Ascending aorta (tissue), 2 donors: ENCODE results near the gene ZFAND2B. TPM values are rescaled to one million over a fixed set of nuclear protein-coding genes. Genes with fewer than 3 reads are reported as not detected.
A peak's percentile ranks its signal among the peaks of the same experiment; 100 is the strongest.

Source experiments
- DNase-seq, 2 donors: peaks; one replicate each; pipeline ENCODE4 v3.0.0-alpha.2; 2019; ENCODE audit warnings: low spot score in 2 of 2
- H3K27ac ChIP-seq, 2 donors: fragments of 200-600 bp; sonication (generic); one replicate each; pipeline ENCODE4 v1.5.1; 2016 to 2017; ENCODE audit warnings: mild to moderate bottlenecking in 1 of 2
- H3K27me3 ChIP-seq: fragments of 200-600 bp; sonication (generic); one replicate; pipeline ENCODE4 v1.5.1; 2017
- H3K36me3 ChIP-seq, 2 donors: fragments of 200-600 bp; sonication (generic); one replicate each; pipeline ENCODE4 v1.5.1; 2016
- H3K4me1 ChIP-seq, 2 donors: fragments of 200-600 bp; sonication (generic); one replicate each; pipeline ENCODE4 v1.5.1; 2016 to 2017; ENCODE audit warnings: mild to moderate bottlenecking in 1 of 2
- H3K4me3 ChIP-seq, 2 donors: fragments of 200-600 bp; sonication (generic); one replicate each; pipeline ENCODE4 v1.5.1; 2016 to 2017; ENCODE audit warnings: mild to moderate bottlenecking in 1 of 2
- H3K9me3 ChIP-seq, 2 donors: fragments of 200-600 bp; sonication (generic); one replicate each; pipeline ENCODE4 v1.5.1; 2016
- intact Hi-C: fragments of 100-400 bp; cut with DNase I; formaldehyde crosslinking; loops from one replicate; pipeline ENCODE4 v1.15.1; 2023
- total RNA-seq: library from RNA; depleted of rRNA; stranded (reverse); fragments of >200 nt; gene quantifications from one replicate; pipeline ENCODE4 v1.1.0, GENCODE V29; 2016
- TF ChIP-seq, protein P1 (sequence below), 3 experiments: fragments of 200-600 bp in 2 of 3; fragments of 450-650 bp in 1 of 3; sonication (generic) in 2 of 3; IDR thresholded peaks; one replicate each; pipeline ENCODE4 v1.5.1; 2016 to 2019; ENCODE audit warnings: antibody characterized with exemption in 3 of 3, mild to moderate bottlenecking in 1 of 3, moderate library complexity in 1 of 3

The ZFAND2B gene
- total RNA-seq, 1 donor from 2014 or later, result 225 TPM

DNA sequence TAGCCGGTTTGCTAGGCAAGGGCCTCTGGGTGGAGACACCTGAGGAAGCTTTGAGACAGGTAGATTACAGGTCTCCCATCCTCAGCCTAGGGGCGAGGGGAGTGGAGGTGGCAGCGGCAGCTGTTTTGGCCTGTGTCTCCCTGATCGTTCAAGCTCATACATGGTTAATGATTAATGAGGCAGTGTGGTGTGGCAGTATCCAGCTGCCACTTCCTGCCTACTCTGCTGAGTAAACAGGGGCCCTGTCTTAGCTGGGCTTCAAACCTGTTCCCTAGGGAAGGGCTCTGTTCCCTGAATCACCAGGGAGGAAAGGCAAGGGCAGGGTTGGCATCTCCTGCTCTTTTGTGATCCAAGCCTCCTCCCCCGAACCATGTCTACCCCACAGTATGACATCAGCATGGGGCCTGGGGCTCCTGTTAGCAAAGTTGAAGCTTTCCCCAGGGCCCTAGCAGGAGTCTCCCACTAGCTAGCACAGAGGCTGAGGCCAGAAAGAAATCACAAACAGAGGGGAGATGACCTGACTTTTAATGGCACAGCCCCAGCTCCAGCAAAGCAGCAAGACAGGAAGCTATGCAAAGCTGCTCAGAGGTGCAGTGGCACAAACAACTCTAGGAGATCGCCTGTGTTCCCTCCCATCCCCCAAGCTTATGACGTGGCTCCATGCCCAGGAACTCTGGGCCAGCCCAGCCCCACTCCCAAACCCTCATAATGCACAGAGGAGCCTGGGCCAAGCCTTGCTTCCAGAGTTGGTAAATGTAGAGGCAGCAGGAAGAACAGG is 42.8 kb downstream of the ZFAND2B start:
- Histone ChIP-seq H3K9me3 (no peaks in the 10 kb centered on the region), H3K27me3 (no peaks in the 10 kb centered on the region), H3K4me3 (peak overlapping the region; percentile 11 to 46), H3K27ac (peak overlapping the region; percentile 96 to 99), H3K36me3 (peaks cover 9 to 23% of the 10 kb centered on the region in 2 donors), H3K4me1 (peaks cover 25 to 64% of the 10 kb centered on the region in 2 donors)
- intact Hi-C loops, result loop anchor here (1.0 kb wide), 4 partner anchors 25 to 139 kb away; partner anchors contain the start of genes DNAJB2 and ZFAND2B
- DNase-seq, result peak; percentile 77 to 94
- TF ChIP-seq, protein P1, sequence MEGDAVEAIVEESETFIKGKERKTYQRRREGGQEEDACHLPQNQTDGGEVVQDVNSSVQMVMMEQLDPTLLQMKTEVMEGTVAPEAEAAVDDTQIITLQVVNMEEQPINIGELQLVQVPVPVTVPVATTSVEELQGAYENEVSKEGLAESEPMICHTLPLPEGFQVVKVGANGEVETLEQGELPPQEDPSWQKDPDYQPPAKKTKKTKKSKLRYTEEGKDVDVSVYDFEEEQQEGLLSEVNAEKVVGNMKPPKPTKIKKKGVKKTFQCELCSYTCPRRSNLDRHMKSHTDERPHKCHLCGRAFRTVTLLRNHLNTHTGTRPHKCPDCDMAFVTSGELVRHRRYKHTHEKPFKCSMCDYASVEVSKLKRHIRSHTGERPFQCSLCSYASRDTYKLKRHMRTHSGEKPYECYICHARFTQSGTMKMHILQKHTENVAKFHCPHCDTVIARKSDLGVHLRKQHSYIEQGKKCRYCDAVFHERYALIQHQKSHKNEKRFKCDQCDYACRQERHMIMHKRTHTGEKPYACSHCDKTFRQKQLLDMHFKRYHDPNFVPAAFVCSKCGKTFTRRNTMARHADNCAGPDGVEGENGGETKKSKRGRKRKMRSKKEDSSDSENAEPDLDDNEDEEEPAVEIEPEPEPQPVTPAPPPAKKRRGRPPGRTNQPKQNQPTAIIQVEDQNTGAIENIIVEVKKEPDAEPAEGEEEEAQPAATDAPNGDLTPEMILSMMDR (IDR thresholded peaks at IDR 0.05), result no peak

DNA sequence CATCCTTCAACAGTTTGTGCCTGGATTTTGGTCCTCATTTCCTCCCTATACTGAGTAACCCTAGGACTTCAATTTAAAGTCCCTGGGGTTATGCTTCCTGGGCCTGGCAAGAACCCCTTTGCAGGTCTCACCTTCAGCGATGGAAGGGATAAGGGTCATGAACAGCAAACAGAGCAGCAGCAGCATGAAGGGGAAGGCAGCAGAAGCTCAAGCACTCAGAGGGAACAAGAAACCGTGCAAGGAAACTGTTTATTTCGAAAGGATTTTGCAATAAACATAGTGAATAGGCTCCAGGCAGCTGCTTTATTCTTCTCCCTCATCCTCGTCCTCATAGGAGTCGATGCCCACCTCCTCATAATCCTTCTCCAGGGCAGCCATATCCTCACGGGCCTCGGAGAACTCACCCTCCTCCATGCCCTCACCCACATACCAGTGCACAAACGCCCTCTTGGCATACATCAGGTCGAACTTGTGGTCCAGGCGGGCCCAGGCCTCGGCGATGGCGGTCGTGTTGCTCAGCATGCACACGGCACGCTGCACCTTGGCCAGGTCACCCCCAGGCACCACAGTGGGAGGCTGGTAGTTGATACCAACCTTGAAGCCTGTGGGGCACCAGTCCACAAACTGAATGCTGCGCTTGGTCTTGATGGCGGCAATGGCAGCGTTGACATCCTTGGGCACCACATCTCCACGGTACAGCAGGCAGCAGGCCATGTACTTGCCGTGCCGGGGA is 43.6 kb downstream of the ZFAND2B start:
- Histone ChIP-seq H3K27me3 (no peaks in the 10 kb centered on the region), H3K27ac (peak overlapping the region; percentile 96 to 99), H3K4me3 (peak overlapping the region; percentile 12 to 46), H3K4me1 (peaks cover 24 to 65% of the 10 kb centered on the region in 2 donors), H3K36me3 (peaks cover 9 to 23% of the 10 kb centered on the region in 2 donors), H3K9me3 (no peaks in the 10 kb centered on the region)
- intact Hi-C loops, result no loop called here
- TF ChIP-seq, protein P1 (IDR thresholded peaks at IDR 0.05), result no peak
- no peak for DNase-seq

DNA sequence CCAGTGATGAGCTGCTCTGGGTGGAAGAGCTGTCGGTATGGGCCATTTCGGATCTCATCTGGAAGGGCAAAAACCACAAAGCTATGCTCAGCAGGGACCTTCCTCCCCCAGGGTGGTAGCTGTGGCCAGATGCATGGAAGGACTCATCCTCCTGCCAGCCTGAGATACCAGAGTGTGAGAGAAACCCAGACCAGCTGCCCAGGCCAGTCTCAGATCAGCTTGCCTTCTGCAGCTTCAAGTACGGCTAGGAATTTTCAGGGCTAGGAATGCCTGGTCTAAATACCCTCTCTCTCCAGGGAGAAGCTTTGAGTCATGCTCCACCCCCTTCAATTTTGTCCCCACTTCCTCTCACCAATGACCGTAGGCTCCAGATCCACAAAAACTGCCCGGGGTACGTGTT is 45.1 kb downstream of the ZFAND2B start:
- TF ChIP-seq, protein P1 (IDR thresholded peaks at IDR 0.05), result no peak
- peaks cover 24 to 56% of the 10 kb centered on the region in 2 donors for H3K4me1 ChIP-seq
- no peak for DNase-seq
- no peaks in the 10 kb centered on the region for H3K27me3 ChIP-seq
- intact Hi-C loops, result loop anchor here (2.0 kb wide), 1 partner anchor 75 kb away; the partner anchor contains the start of gene CNPPD1
- H3K4me3 ChIP-seq, result peak overlapping the region in 1 of 2 donors; percentile 73
- peaks cover 9 to 23% of the 10 kb centered on the region in 2 donors for H3K36me3 ChIP-seq
- peak overlapping the region; percentile 96 to 99 for H3K27ac ChIP-seq
- H3K9me3 ChIP-seq, result no peaks in the 10 kb centered on the region

DNA sequence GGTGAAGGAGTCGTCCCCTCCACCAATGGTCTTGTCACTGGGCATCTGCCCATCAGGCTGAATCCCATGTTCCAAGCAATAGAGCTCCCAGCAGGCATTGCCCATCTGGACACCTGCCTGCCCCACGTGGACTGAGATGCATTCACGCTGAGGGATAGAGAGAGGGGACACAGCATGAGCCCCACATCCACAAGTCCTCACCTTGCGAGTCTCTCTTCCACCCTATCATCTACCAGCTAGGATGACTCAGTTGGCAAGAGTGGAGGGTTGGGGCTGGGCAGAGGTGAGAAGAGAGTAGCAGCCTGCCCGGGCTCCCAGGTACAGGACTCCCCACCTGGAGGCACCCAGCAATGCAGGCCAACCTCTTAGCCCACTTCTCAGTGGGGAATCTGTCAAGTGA is 45.5 kb downstream of the ZFAND2B start:
- H3K27ac ChIP-seq, result peak overlapping the region; percentile 96 to 99
- peaks cover 9 to 23% of the 10 kb centered on the region in 2 donors for H3K36me3 ChIP-seq
- peak overlapping the region; percentile 70 to 73 for H3K4me3 ChIP-seq
- H3K9me3 ChIP-seq, result no peaks in the 10 kb centered on the region
- H3K4me1 ChIP-seq, result peaks cover 24 to 52% of the 10 kb centered on the region in 2 donors
- H3K27me3 ChIP-seq, result no peaks in the 10 kb centered on the region
- DNase-seq, result no peak
- TF ChIP-seq, protein P1 (IDR thresholded peaks at IDR 0.05), result no peak
- intact Hi-C loops, result loop anchor here (2.0 kb wide), 1 partner anchor 75 kb away; the partner anchor contains the start of gene CNPPD1

DNA sequence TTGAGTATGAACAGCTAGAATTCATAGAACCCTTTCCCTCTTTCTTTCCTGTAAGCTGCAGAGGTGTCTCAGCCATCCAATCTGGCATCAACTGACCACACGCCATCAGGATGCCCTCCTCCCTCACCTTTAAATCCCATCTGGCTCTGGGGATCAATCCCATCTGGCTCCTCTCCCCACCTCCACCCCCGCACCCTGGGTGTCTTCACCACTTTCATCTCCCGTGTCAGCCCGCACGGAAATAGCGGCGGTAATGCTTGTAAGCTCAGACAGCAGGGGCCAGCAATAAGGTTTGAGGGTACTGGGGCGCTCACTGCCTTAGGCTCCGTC is 46.0 kb downstream of the ZFAND2B start:
- Histone ChIP-seq H3K36me3 (peaks cover 9 to 23% of the 10 kb centered on the region in 2 donors), H3K4me3 (peak overlapping the region; percentile 70 to 73), H3K4me1 (peaks cover 24 to 50% of the 10 kb centered on the region in 2 donors), H3K27ac (peak overlapping the region; percentile 96 to 99), H3K27me3 (no peaks in the 10 kb centered on the region), H3K9me3 (no peaks in the 10 kb centered on the region)
- no peak for DNase-seq
- TF ChIP-seq, protein P1 (IDR thresholded peaks at IDR 0.05), result no peak
- intact Hi-C loops, result loop anchor here (2.0 kb wide), 1 partner anchor 76 kb away; the partner anchor contains the start of gene CNPPD1
